Right lung (tissue), 10 donors: ENCODE data around the gene CAMP. TPM values are rescaled to one million over a fixed set of nuclear protein-coding genes. Genes with fewer than 3 reads are reported as not detected.

Experiments
- DNase-seq, 2 donors: peaks; one replicate each; pipeline ENCODE4 v3.0.0-alpha.2; 2013
- long read RNA-seq, 8 donors: transcript quantifications; one replicate each; lab custom pipeline, GENCODE V29; 2026
- polyA plus RNA-seq, 5 donors: library from polyadenylated mRNA; unstranded; fragments of 120-200 nt; gene quantifications; one replicate each; pipeline versions ENCODE4 v1.2.1 to v1.2.3, GENCODE V29; 2013; ENCODE audit warnings: inconsistent platforms in 1 of 5, low replicate concordance in 1 of 5; ENCODE audit not compliant: insufficient read length in 5 of 5, insufficient read depth in 1 of 5

CAMP gene
- polyA plus RNA-seq = 1 to 10 TPM in 4 of 5 donors, under 1 TPM in 1; 0.79 to 2.2 (median 1.6) TPM
- long read RNA-seq, donor 1, transcript CAMP-201 (4 exons, 745 nt) = major isoform, 14 of 14 reads
- long read RNA-seq, donor 1, partial matches to known transcripts = 0 of 14 reads
- long read RNA-seq, donor 1, other reads (novel, unspliced or antisense) = 0 of 14 reads
- long read RNA-seq, donor 2, partial matches to known transcripts = 0 of 1 reads
- long read RNA-seq, donor 2, other reads (novel, unspliced or antisense) = 0 of 1 reads
- long read RNA-seq, donor 3, partial matches to known transcripts = 0 of 4 reads
- long read RNA-seq, donor 3, other reads (novel, unspliced or antisense) = 0 of 4 reads
- long read RNA-seq, donor 4, partial matches to known transcripts = 0 of 4 reads
- long read RNA-seq, donor 4, other reads (novel, unspliced or antisense) = 0 of 4 reads
- long read RNA-seq, donor 5, partial matches to known transcripts = 0 of 3 reads
- long read RNA-seq, donor 5, other reads (novel, unspliced or antisense) = 0 of 3 reads
- long read RNA-seq, donor 6, partial matches to known transcripts = 0 of 4 reads
- long read RNA-seq, donor 6, other reads (novel, unspliced or antisense) = 0 of 4 reads
- long read RNA-seq, donor 7, transcript CAMP-201 (4 exons, 745 nt) = major isoform, 6 of 6 reads
- long read RNA-seq, donor 7, partial matches to known transcripts = 0 of 6 reads
- long read RNA-seq, donor 7, other reads (novel, unspliced or antisense) = 0 of 6 reads
- long read RNA-seq, donor 8 = 0 reads

GRCh38 chr3:48222616-48223513 lies at the start of gene CAMP:
TSS of gene CAMP (plus strand) at chr3:48223495. CDS start at chr3:48223512, 17 bp downstream.
- peak in 1 of 2 donors; percentile 21 for DNase-seq

- no peak for DNase-seq
Observed at GRCh38 chr3:48178072-48178471, 45.2 kb upstream of the CAMP start.

GRCh38 chr3:48180021-48180420 lies 43.3 kb upstream of the CAMP start:
- peak in 1 of 2 donors; percentile 39 for DNase-seq

GRCh38 chr3:48180531-48181253 lies 42.6 kb upstream of the CAMP start:
- DNase-seq = peak in 1 of 2 donors; percentile 3

GRCh38 chr3:48184299-48184698 lies 39.0 kb upstream of the CAMP start:
- DNase-seq = no peak

GRCh38 chr3:48185129-48185528 lies 38.2 kb upstream of the CAMP start:
- DNase-seq = no peak

- DNase-seq = no peak
Observed at GRCh38 chr3:48186631-48187300, 36.5 kb upstream of the CAMP start.

- DNase-seq = peak in 1 of 2 donors; percentile 5
Observed at GRCh38 chr3:48187301-48187578, 36.1 kb upstream of the CAMP start.

GRCh38 chr3:48187579-48188265 lies 35.6 kb upstream of the CAMP start:
- no peak for DNase-seq

- peak; percentile 97 to 99 for DNase-seq
Observed at GRCh38 chr3:48188266-48189201, 34.8 kb upstream of the CAMP start, which contains the start of gene CDC25A. TSS of gene CDC25A (minus strand) at chr3:48188417. CDS start at chr3:48187947, 470 bp downstream.

GRCh38 chr3:48189321-48189720 lies 34.0 kb upstream of the CAMP start:
- DNase-seq = no peak

GRCh38 chr3:48190911-48191310 lies 32.4 kb upstream of the CAMP start:
- no peak for DNase-seq

GRCh38 chr3:48194446-48195071 lies 28.7 kb upstream of the CAMP start:
- peak; percentile 35 to 56 for DNase-seq

GRCh38 chr3:48196611-48197010 lies 26.7 kb upstream of the CAMP start:
- no peak for DNase-seq

GRCh38 chr3:48199117-48199516 lies 24.2 kb upstream of the CAMP start:
- no peak for DNase-seq

GRCh38 chr3:48202632-48203031 lies 20.7 kb upstream of the CAMP start:
- DNase-seq = no peak

- no peak for DNase-seq
Observed at GRCh38 chr3:48208076-48208475, 15.2 kb upstream of the CAMP start.

GRCh38 chr3:48209445-48209844 lies 13.8 kb upstream of the CAMP start:
- DNase-seq = no peak
